Measurements from ENCODE around the gene DDX39A. TPM values are rescaled to one million over a fixed set of nuclear protein-coding genes. Genes with fewer than 3 reads are reported as not detected.

The DDX39A gene
- total and polyA plus RNA-seq, 2 of the 13 experiments (the other 11 are each of a cell fraction or from before 2014, with no cell fraction given) = 34.6 to 90.4 TPM

- 59% methylated on average over 11 of the region's 11 CpGs for WGBS (ENCODE audit: low lambda C conversion rate)
- no peak for ATAC-seq
- intact Hi-C loops (cut with micrococcal nuclease; ENCODE audit: unreplicated experiment) (no loop called here), in situ Hi-C loops (cut with HindIII; ENCODE audit: extremely low pct_ligation_motif_present, low pct_unique_long_range_greater_than_20kb) (no loop called here)
- BruUV-seq (replicated peaks) = no TSS peak
- no peak for TF ChIP-seq ZNF235 (CRISPR knock-in tag; IDR thresholded peaks at IDR 0.05; ENCODE audit: borderline replicate concordance)
- TF ChIP-seq ZNF891 (CRISPR knock-in tag; IDR thresholded peaks at IDR 0.05) = no peak
- no peak for TF ChIP-seq DMTF1 (CRISPR knock-in tag; IDR thresholded peaks at IDR 0.05)
- TF ChIP-seq, protein P1, sequence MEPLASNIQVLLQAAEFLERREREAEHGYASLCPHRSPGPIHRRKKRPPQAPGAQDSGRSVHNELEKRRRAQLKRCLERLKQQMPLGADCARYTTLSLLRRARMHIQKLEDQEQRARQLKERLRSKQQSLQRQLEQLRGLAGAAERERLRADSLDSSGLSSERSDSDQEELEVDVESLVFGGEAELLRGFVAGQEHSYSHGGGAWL (CRISPR knock-in tag; IDR thresholded peaks at IDR 0.05) = no peak
- TF ChIP-seq MLLT10 (CRISPR knock-in tag; IDR thresholded peaks at IDR 0.05) = no peak
- TF ChIP-seq ATM (IDR thresholded peaks at IDR 0.05; ENCODE audit: borderline replicate concordance) = no peak
- TF ChIP-seq HNRNPH1 (optimal IDR thresholded peaks at IDR 0.05; ENCODE audit: low read depth, low read length) = no peak
- TF ChIP-seq ZNF607 (CRISPR knock-in tag; IDR thresholded peaks at IDR 0.05; ENCODE audit: borderline replicate concordance) = no peak
- ChIA-PET POLR2A (no interaction called here), CTCF (ENCODE audit: low intra/inter-chr PET ratio, low total read pairs) (no interaction called here)
- H3K9ac ChIP-seq (ENCODE audit: insufficient read depth, low read depth, low read length) = no peak overlapping the region
- no peak for DNase-seq (ENCODE audit: low spot score)
- no peak for FAIRE-seq
- H3K4me2 ChIP-seq (ENCODE audit: low read depth, low read length) = no peak overlapping the region
- peaks cover 10% of the 10 kb centered on the region for H3K4me1 ChIP-seq (ENCODE audit: insufficient read depth, low read length)
- peaks cover 2 to 5% of the 10 kb centered on the region in 2 experiments; a peak in 1 of 5 replicates for H3K27me3 ChIP-seq (ENCODE audit: control insufficient read depth in 1 of 2, insufficient read depth in 2 of 2, low read length in 2 of 2)
- no peaks in the 10 kb centered on the region for H3K36me3 ChIP-seq (replicated peaks in 1 of 2; ENCODE audit: control insufficient read depth in 1 of 2, insufficient read depth in 2 of 2, low read length in 2 of 2)
- no peaks in the 10 kb centered on the region for H3K9me3 ChIP-seq (ENCODE audit: low read length)
- no peaks in the 10 kb centered on the region for H3K79me2 ChIP-seq (ENCODE audit: insufficient read depth, low read length)
- H2AFZ ChIP-seq (ENCODE audit: low read length) = no peak overlapping the region
- H3K4me3 ChIP-seq (replicated peaks in 1 of 3; ENCODE audit: insufficient read depth in 1 of 3, low read depth in 2 of 3, low read length in 3 of 3) = no peak overlapping the region
- no peak overlapping the region for H3K27ac ChIP-seq (ENCODE audit: extremely low read length, insufficient read depth, low read length)
- H4K20me1 ChIP-seq (ENCODE audit: insufficient read depth, low read length) = no peaks in the 10 kb centered on the region
Observed at GRCh38 chr19:14385492-14385891, 33.6 kb downstream of the DDX39A start.
